GM21825 (cell line): ENCODE results near the gene DCST2.

Source experiments
- ATAC-seq: cut with Tn5 transposase; IDR thresholded peaks from one replicate; pipeline ENCODE4 v1.9.1; 2021; ENCODE audit warnings: mild to moderate bottlenecking, moderate library complexity; ENCODE audit not compliant: unreplicated experiment

The DCST2 gene

GRCh38 chr1:155012026-155012546 is 21.5 kb downstream of the DCST2 start:
- ATAC-seq = no peak

GRCh38 chr1:155011437-155012025 is 22.1 kb downstream of the DCST2 start:
- ATAC-seq = no peak

GRCh38 chr1:155011004-155011416 is 22.6 kb downstream of the DCST2 start:
- no peak for ATAC-seq

- no peak for ATAC-seq
Observed at GRCh38 chr1:155010211-155010918, 23.2 kb downstream of the DCST2 start.

GRCh38 chr1:155009742-155010141 is 23.8 kb downstream of the DCST2 start:
- ATAC-seq = no peak

GRCh38 chr1:155009221-155009711 is 24.3 kb downstream of the DCST2 start:
- ATAC-seq = no peak

- ATAC-seq = no peak
Observed at GRCh38 chr1:155008015-155008941, 25.3 kb downstream of the DCST2 start.

GRCh38 chr1:155007251-155007828 is 26.2 kb downstream of the DCST2 start:
- no peak for ATAC-seq

GRCh38 chr1:155006601-155007101 is 26.9 kb downstream of the DCST2 start:
- no peak for ATAC-seq

GRCh38 chr1:155005076-155006011 is 28.2 kb downstream of the DCST2 start:
- ATAC-seq = no peak

GRCh38 chr1:155004352-155005075 is 29.1 kb downstream of the DCST2 start:
- ATAC-seq = no peak

GRCh38 chr1:155003766-155004351 is 29.7 kb downstream of the DCST2 start:
- no peak for ATAC-seq

- no peak for ATAC-seq
Observed at GRCh38 chr1:155003227-155003765, 30.3 kb downstream of the DCST2 start.

GRCh38 chr1:155002464-155003226 is 30.9 kb downstream of the DCST2 start, which contains the start of gene ZBTB7B:
Gene ZBTB7B (plus strand): TSS chr1:155002802. CDS start chr1:155014661, 11,859 bp downstream.
- no peak for ATAC-seq

GRCh38 chr1:155001675-155002463 is 31.7 kb downstream of the DCST2 start:
- ATAC-seq = peak; percentile 46

- ATAC-seq = no peak
Observed at GRCh38 chr1:155001425-155001674, 32.2 kb downstream of the DCST2 start.
